GM18517 (cell line): ENCODE measurements around the gene PGGT1B.
"Not testable (repeated sequence)": the region's sequence is repeated elsewhere in the genome, so short reads cannot be mapped to it uniquely, and the experiment has no call there.

Source experiments
- ATAC-seq: cut with Tn5 transposase; IDR thresholded peaks from one replicate; pipeline ENCODE4 v1.9.1; 2021; ENCODE audit warnings: mild to moderate bottlenecking, moderate library complexity; ENCODE audit not compliant: unreplicated experiment

PGGT1B gene

DNA sequence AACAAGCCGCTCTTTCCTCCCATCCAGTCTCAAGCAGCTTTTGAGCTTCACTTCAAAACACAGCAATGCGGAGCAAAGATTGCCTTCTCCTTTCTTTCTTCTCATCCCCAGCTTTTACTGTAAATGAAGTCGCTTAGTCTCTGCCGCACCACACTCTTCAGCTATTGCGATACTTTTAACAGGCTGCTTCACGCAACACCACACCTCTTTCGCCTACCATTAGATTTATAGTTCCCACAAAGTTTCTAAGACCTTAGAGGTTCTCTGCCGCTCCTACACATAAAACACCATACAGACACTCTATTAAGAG is 711 bp downstream of the PGGT1B start:
- ATAC-seq: peak; percentile 46

GRCh38 chr5:115260248-115260647 is 2.4 kb downstream of the PGGT1B start:
- ATAC-seq: no peak

DNA sequence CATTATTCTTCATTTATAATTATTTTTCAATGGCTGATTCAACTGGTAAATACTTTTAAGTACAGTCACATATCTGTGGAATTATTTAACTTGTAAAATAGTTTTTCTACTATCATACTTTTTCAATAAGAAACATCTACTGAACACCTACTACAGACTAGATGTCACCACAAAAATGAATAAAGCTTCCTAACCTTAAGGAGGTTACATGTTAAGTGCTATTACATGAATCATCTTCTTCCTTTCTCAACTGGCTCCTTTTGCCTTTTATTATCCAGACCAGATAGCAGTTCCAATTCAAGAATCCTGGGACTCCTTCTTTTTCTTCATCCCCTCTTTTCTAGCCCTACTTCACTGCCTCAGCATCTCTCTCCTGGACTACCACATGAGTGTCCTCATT is 4.7 kb downstream of the PGGT1B start:
- ATAC-seq: no peak

- not testable (repeated sequence) for ATAC-seq
These were observed 13.3 kb downstream of the PGGT1B start for GRCh38 chr5:115249379-115249778.

DNA sequence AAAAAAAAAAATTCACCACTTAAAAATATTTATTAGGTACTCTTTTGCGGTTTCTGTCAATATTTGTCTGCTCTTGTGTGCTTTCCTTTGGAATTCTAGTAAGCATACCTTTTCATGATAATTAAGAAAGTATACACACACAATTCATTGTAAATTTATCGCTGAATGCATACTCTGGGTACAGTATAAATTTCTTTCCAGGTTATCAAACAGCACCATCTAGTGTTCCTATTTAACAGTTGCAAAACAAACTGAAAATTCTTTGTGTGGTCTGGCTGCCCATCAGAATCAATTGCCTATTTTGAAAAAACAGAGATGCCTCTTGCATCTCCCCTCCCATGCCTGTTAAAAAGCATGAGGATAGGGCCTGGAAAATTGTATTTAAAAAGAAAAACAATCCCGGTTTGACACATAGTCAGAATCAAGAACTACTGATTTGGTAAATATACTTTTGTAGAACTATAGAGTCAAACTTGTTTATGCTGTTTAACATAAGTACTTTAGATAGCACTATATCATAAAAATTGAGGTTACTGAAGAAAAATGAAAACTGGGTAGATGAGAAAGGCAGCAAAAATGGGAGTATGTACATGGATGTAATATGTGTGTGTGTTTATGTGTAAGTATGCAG is 16.2 kb downstream of the PGGT1B start:
- ATAC-seq: peak; percentile 75

GRCh38 chr5:115243412-115243811 is 19.3 kb downstream of the PGGT1B start:
- ATAC-seq: peak; percentile 71

DNA sequence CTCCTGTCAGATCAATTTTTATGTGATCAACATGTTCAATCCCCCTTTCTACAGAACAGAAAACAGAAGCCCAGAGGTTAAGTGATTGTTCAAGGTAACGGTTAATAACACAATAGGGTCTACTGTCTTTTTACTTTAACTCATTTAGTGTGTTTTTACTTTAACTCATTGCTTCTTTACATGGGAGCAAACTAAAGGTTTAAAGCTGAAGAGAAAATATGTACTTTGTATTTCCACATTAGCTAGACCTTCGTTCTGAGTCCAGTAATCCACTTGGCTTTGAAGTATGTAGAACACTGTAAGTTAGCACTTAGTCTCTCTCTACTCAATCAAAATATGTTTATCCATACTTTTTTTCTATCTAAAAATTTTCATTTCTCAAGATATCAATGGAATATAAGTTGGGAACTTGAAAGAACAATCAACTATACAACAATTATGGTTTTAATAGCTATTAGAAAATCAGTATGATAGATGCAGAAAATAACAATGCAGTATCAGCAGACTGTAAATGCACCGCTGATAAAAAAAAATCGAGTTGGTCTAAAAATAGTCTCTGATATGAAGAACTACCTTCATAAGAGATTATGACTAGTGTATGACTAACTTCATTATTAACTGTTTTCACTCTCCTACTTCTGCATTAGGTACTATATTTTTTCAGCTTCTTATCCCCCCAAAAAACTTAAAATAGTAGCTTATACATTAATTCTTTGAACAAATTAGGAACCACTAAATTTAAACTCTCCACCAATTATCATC is 20.6 kb downstream of the PGGT1B start:
- ATAC-seq: no peak

DNA sequence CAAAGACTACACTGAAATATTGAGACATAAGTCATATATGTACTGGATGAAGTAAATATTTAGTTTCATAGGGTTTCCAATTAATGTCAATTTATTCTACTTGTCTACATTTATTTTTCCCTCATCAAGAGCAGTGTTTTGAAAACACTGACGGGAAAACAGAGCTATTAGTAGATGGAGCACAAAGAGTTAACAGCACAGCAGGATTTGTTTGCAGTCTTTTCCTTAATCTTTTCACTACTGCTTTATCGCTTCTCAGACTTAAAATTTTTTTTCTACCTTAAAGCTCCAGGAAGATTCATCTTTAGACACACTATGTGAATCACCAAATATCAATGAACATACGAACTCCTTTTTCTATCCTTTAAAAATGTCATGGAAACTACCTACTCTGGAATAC is 25.6 kb downstream of the PGGT1B start:
- ATAC-seq: no peak

DNA sequence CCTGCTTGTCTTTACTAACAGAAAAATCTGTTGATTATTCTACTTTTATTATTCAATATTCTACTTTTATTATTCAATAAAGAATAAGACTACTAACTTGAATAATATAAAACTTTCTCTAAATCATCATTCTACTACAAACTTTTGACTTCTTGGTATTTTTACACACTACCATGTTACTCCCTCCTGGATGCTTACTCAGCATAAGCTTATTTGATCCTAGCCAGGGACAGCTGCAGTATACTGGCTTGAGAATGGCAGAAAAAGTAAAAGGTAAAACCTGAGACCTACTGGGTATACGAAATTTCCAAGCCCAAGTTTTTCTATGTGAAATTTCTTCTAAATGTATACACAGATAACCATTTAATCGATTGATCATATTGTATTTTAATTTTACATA is 26.1 kb downstream of the PGGT1B start:
- ATAC-seq: no peak

DNA sequence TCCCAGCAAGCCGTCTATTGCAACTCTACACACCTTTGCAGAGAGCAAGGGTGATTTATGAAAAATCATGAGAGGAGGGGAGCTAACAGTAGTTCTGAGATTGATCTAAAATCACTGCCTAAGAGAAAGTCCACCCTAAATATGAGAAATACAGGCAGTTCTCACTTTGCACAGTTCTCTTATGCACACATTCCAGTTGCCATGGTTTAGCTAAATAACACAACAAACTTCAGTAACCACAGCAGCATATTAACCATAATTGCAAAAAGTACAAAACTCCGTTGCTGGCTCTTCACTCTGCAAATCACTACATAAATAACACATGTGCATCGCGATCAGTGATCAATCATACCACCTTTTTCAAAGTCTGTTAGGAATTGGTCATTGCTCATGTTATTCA is 31.1 kb downstream of the PGGT1B start:
- ATAC-seq: no peak

DNA sequence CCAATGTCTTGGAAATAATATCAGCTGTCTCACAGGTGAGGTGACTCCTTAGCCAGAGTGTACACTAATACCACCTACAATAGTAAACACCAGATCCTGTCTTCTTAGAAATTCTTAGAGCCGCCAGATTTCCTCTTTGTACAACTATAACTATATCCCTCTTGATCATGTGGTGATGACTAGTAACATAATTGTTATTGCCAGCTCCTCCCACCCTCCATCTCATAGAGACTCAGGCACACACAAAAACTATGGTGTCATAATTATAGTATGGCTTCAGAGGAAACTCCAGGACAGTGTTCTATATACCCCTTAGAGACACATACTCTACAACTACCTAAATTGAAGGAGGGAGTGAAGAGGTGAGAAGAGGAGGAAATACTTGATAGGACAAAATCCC is 33.1 kb downstream of the PGGT1B start:
- ATAC-seq: no peak

- ATAC-seq: no peak
These were observed 35.4 kb downstream of the PGGT1B start for GRCh38 chr5:115227281-115227680.

GRCh38 chr5:115214541-115214940 is 48.1 kb downstream of the PGGT1B start:
- no peak for ATAC-seq

- ATAC-seq: peak; percentile 100
These were observed 53.4 kb downstream of the PGGT1B start for GRCh38 chr5:115209279-115209678.

GRCh38 chr5:115202952-115203351 is 59.7 kb downstream of the PGGT1B start:
- no peak for ATAC-seq

DNA sequence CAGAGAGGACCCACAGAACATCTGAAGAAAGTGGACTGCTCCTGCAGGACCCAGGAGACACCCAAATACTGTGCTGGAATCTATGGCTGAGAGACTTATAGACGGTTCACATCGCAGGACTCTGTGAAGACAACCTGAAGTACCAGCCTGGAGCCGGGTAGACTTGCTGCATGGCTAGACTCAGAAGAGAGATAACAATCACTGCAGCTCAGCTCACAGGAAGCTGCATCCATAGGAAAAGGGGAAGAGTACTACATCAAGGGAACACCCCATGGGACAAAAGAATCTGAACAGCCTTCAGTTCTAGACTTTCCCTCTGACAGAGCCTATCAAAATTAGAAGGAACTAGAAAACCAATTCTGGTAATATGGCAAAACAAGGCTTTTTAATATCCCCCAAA is 66.5 kb downstream of the PGGT1B start:
- no peak for ATAC-seq

DNA sequence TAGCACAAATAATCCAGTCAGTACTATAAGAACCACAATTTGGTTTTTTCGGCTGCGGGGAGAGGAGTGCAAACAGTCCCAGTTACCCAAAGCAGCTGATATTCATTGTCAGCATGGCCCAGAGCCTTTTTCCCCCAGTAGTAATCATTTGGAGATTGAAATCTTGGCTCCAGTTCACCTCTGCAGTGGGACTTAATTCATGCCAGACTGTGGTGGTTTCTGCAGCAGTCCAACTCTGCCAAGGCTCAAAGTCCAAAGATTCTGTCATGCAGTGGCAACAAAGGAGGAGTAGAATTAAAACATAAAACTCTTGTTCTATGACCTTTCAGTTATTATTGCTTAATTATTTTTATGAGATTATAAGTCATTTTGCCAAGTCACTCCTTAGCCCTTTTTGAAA is 68.0 kb downstream of the PGGT1B start:
- no peak for ATAC-seq

GRCh38 chr5:115193295-115193694 is 69.4 kb downstream of the PGGT1B start:
- no peak for ATAC-seq

- ATAC-seq: no peak
These were observed 70.6 kb downstream of the PGGT1B start for GRCh38 chr5:115192098-115192497.

- no peak for ATAC-seq
These were observed 71.1 kb downstream of the PGGT1B start for GRCh38 chr5:115191474-115192031.

- no peak for ATAC-seq
These were observed 72.3 kb downstream of the PGGT1B start for GRCh38 chr5:115190388-115190787.

GRCh38 chr5:115189866-115190265 is 72.8 kb downstream of the PGGT1B start:
- ATAC-seq: no peak

GRCh38 chr5:115186794-115187193 is 75.9 kb downstream of the PGGT1B start:
- ATAC-seq: no peak
